ENCODE data around the gene SFTPD. TPM values are rescaled to one million over a fixed set of nuclear protein-coding genes. Genes with fewer than 3 reads are reported as not detected.

Gene SFTPD
- 0.36 TPM in 1 of 2 replicates, not detected in the other for total RNA-seq

DNA sequence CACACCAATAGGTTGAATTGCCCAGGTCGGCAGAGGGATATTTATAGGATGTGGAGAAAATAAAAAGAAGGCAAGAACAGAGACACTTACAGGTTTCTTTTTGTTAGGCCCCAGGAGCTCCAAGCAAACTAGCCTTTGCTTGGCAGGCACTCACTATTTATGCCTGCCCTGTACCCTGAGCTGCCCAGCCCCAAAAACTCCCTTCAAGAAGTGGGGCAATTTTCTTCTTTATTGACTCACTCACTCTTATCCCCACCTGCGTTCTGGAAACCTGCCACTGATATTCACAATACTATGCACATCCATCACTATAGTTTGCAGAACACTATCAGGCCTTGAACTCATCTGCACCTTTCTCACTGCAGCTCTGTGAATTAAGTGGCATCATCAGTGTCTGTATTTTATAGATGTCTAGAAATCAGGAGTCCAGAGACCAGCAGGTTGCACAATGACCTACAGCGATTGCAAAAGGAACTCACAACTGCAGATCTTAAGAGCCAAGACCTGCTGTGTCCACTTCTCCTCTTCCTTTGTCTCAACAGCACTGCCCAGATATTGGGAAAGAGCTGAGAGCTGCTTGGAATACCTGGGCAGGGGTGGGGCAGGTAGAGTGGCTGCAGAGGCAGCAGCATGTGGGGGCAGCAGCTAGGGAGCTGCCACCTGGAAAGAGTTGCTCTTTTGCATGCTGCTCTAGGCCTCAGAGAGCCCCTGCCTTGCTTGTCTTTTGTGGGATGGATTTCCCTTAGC lies at the start of gene SFTPD:
Gene SFTPD, minus strand, starts transcription at position 130 of the 747 bp plus-strand sequence. CDS start 2,446 bp downstream, outside the sequence.

Other genes starting within 250 kb of the SFTPD start
- gene NUTM2B, start 245.9 kb downstream of the SFTPD start, total RNA-seq: 0.16 and 0.18 TPM in 2 replicates
- gene NUTM2E, start 122.4 kb downstream of the SFTPD start, total RNA-seq: not detected in 2 replicates
- gene TMEM254, start 129.6 kb upstream of the SFTPD start, total RNA-seq: 11.7 and 17.7 TPM in 2 replicates
- 89.7 and 128 TPM in 2 replicates for gene PLAC9, start 183.6 kb upstream of the SFTPD start, total RNA-seq

All from cardiac atrium fibroblast (primary cell).